22Rv1 (cell line): ENCODE data around the gene RAB33B.
"Not testable (repeated sequence)": the region's sequence is repeated elsewhere in the genome, so short reads cannot be mapped to it uniquely, and the experiment has no call there.

Source experiments
- H3K27ac ChIP-seq: fragments of 450-650 bp; 2 replicates; pipeline ENCODE4 v1.5.1; 2017
- CTCF ChIP-seq: fragments of 450-650 bp; IDR thresholded peaks from 2 replicates; pipeline ENCODE4 v1.5.1; 2017; ENCODE audit warnings: mild to moderate bottlenecking
- ZFX ChIP-seq: fragments of 450-650 bp; IDR thresholded peaks from 2 replicates; pipeline ENCODE4 v1.6.1; 2017; ENCODE audit warnings: antibody characterized with exemption, borderline replicate concordance

The RAB33B gene

GRCh38 chr4:139455126-139455538 is 1.2 kb downstream of the RAB33B start:
- TF ChIP-seq ZFX (no peak), CTCF (no peak)
- peak overlapping the region; percentile 100 for H3K27ac ChIP-seq

- peak overlapping the region; percentile 79 for H3K27ac ChIP-seq
- TF ChIP-seq CTCF (peak; percentile 22; the same call in 1 of the 2 replicates), ZFX (no peak)
Observed at GRCh38 chr4:139457318-139457717, 3.4 kb downstream of the RAB33B start.

- H3K27ac ChIP-seq: peak overlapping the region; percentile 79
- TF ChIP-seq ZFX (no peak), CTCF (no peak)
Observed at GRCh38 chr4:139458543-139458942, 4.6 kb downstream of the RAB33B start.

GRCh38 chr4:139458999-139459398 is 5.1 kb downstream of the RAB33B start:
- TF ChIP-seq ZFX (no peak), CTCF (no peak)
- peak overlapping the region; percentile 79 for H3K27ac ChIP-seq

- no peak for TF ChIP-seq CTCF
- TF ChIP-seq ZFX: no peak
- no peak overlapping the region for H3K27ac ChIP-seq
Observed at GRCh38 chr4:139460565-139460964, 6.6 kb downstream of the RAB33B start.

GRCh38 chr4:139461022-139461628 is 7.2 kb downstream of the RAB33B start:
- H3K27ac ChIP-seq: no peak overlapping the region
- TF ChIP-seq ZFX (no peak), CTCF (no peak)

- H3K27ac ChIP-seq: not testable (repeated sequence)
Observed at GRCh38 chr4:139464512-139464911, 10.6 kb downstream of the RAB33B start.

GRCh38 chr4:139465922-139466321 is 12.0 kb downstream of the RAB33B start:
- H3K27ac ChIP-seq: no peak overlapping the region
- TF ChIP-seq CTCF: no peak
- no peak for TF ChIP-seq ZFX

- not testable (repeated sequence) for H3K27ac ChIP-seq
Observed at GRCh38 chr4:139468756-139469155, 14.8 kb downstream of the RAB33B start.
